Measurements from ENCODE around the gene ME3. TPM values are rescaled to one million over a fixed set of nuclear protein-coding genes. Genes with fewer than 3 reads are reported as not detected.

ME3 gene
- polyA plus RNA-seq, 1 experiment = 7.1 TPM

- Histone ChIP-seq H3K27ac (ENCODE audit: low read depth, low read length) (no peak overlapping the region), H3K27me3 (ENCODE audit: control insufficient read depth, insufficient read depth, low read length) (no peaks in the 10 kb centered on the region), H3K4me3 (ENCODE audit: low read depth, low read length) (no peak overlapping the region), H3K9me3 (ENCODE audit: control insufficient read depth, insufficient read depth, low read length) (no peaks in the 10 kb centered on the region)
- no peak for TF ChIP-seq CTCF (IDR thresholded peaks at IDR 0.05; ENCODE audit: low read depth, low read length)
- ChIA-PET CTCF (interaction anchor here (0.6 to 2.6 kb wide), 2 partner anchors 9 to 56 kb away, joined by 3 to 8 read pairs; no protein-coding TSS in a partner anchor), POLR2A (no interaction called here)
- DNase-seq (ENCODE audit: low read depth, low spot score) = no peak
These were observed 255.9 kb downstream of the ME3 start for GRCh38 chr11:86416494-86416893.

- DNase-seq (ENCODE audit: low read depth, low spot score) = no peak
- POLR2A ChIA-PET = no interaction called here
- TF ChIP-seq CTCF (IDR thresholded peaks at IDR 0.05; ENCODE audit: low read depth, low read length) = no peak
- H3K27ac ChIP-seq (ENCODE audit: low read depth, low read length) = no peak overlapping the region
- H3K9me3 ChIP-seq (ENCODE audit: control insufficient read depth, insufficient read depth, low read length) = no peaks in the 10 kb centered on the region
- H3K27me3 ChIP-seq (ENCODE audit: control insufficient read depth, insufficient read depth, low read length) = no peaks in the 10 kb centered on the region
- H3K4me3 ChIP-seq (ENCODE audit: low read depth, low read length) = no peak overlapping the region
- CTCF ChIA-PET = interaction anchor here (0.6 to 2.6 kb wide), 3 partner anchors 51 to 447 kb away, joined by 3 to 8 read pairs (median 4); no protein-coding TSS in a partner anchor
These were observed 257.4 kb downstream of the ME3 start for GRCh38 chr11:86415026-86415425.

DNA sequence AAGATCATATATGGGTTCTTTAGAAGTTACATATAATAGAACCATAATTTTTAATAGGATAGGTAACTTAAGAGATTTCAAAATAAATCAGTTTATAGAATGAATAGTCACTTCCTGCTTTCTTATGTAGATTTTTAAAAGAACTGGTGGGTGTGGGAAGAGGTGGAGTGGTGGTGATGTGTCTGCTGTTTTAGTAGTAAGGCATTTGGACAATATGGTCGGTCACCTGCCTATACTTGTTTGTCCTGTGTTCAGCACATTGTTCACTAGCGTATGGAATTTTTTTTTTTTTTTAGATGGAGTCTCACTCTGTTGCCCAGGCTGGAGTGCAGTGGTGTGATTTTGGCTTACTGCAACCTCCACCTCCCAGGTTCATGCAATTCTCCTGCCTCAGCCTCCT lies 258.4 kb downstream of the ME3 start:
- no peak for TF ChIP-seq CTCF (IDR thresholded peaks at IDR 0.05; ENCODE audit: low read depth, low read length)
- no peak overlapping the region for H3K4me3 ChIP-seq (ENCODE audit: low read depth, low read length)
- no peaks in the 10 kb centered on the region for H3K27me3 ChIP-seq (ENCODE audit: control insufficient read depth, insufficient read depth, low read length)
- no peaks in the 10 kb centered on the region for H3K9me3 ChIP-seq (ENCODE audit: control insufficient read depth, insufficient read depth, low read length)
- ChIA-PET POLR2A (no interaction called here), CTCF (interaction anchor here (0.6 to 2.6 kb wide), 2 partner anchors 53 to 82 kb away, joined by 4 to 8 read pairs; no protein-coding TSS in a partner anchor)
- no peak overlapping the region for H3K27ac ChIP-seq (ENCODE audit: low read depth, low read length)
- DNase-seq (ENCODE audit: low read depth, low spot score) = no peak

- TF ChIP-seq CTCF (IDR thresholded peaks at IDR 0.05; ENCODE audit: low read depth, low read length) = peak; percentile 63
- H3K27me3 ChIP-seq (ENCODE audit: control insufficient read depth, insufficient read depth, low read length) = no peaks in the 10 kb centered on the region
- H3K27ac ChIP-seq (ENCODE audit: low read depth, low read length) = no peak overlapping the region
- DNase-seq (ENCODE audit: low read depth, low spot score) = no peak
- CTCF ChIA-PET = interaction anchor here (1.4 to 1.5 kb wide), 2 partner anchors 48 to 554 kb away, joined by 3 to 7 read pairs; partner anchors contain the start of gene CCDC83
- H3K9me3 ChIP-seq (ENCODE audit: control insufficient read depth, insufficient read depth, low read length) = no peaks in the 10 kb centered on the region
- H3K4me3 ChIP-seq (ENCODE audit: low read depth, low read length) = no peak overlapping the region
- POLR2A ChIA-PET = no interaction called here
These were observed 263.6 kb downstream of the ME3 start for GRCh38 chr11:86408845-86409244.

GRCh38 chr11:86403458-86403857 lies 269.0 kb downstream of the ME3 start:
- ChIA-PET POLR2A (interaction anchor here (0.6 kb wide), 1 partner anchor 18 kb away, joined by 4 read pairs; no protein-coding TSS in a partner anchor), CTCF (interaction anchor here (0.5 to 0.8 kb wide), 2 partner anchors 10 to 28 kb away, joined by 3 to 9 read pairs; no protein-coding TSS in a partner anchor)
- H3K9me3 ChIP-seq (ENCODE audit: control insufficient read depth, insufficient read depth, low read length) = no peaks in the 10 kb centered on the region
- H3K27ac ChIP-seq (ENCODE audit: low read depth, low read length) = no peak overlapping the region
- no peaks in the 10 kb centered on the region for H3K27me3 ChIP-seq (ENCODE audit: control insufficient read depth, insufficient read depth, low read length)
- no peak overlapping the region for H3K4me3 ChIP-seq (ENCODE audit: low read depth, low read length)
- TF ChIP-seq CTCF (IDR thresholded peaks at IDR 0.05; ENCODE audit: low read depth, low read length) = no peak
- no peak for DNase-seq (ENCODE audit: low read depth, low spot score)
